Measurements from ENCODE around the gene TUT4. TPM values are rescaled to one million over a fixed set of nuclear protein-coding genes. Genes with fewer than 3 reads are reported as not detected.
"Not testable (repeated sequence)": the region's sequence is repeated elsewhere in the genome, so short reads cannot be mapped to it uniquely, and the experiment has no call there.

TUT4 gene
- total and polyA plus RNA-seq, 2 donors: 27.0 to 145 TPM

GRCh38 chr1:52588535-52588934, 35.6 kb upstream of the TUT4 start:
- WGBS: 58% methylated on average over 1 of the region's 1 CpG
- no peak for DNase-seq (ENCODE audit: extremely low spot score)
- Histone ChIP-seq H3K4me1 (ENCODE audit: insufficient read depth) (no peaks in the 10 kb centered on the region), H3K27ac (ENCODE audit: low read depth) (no peak overlapping the region), H3K4me3 (ENCODE audit: low read depth, low read length) (no peak overlapping the region), H3K36me3 (ENCODE audit: insufficient read depth) (no peaks in the 10 kb centered on the region)

- H3K36me3 ChIP-seq (ENCODE audit: insufficient read depth): no peaks in the 10 kb centered on the region
- no peak overlapping the region for H3K4me3 ChIP-seq (ENCODE audit: low read depth, low read length)
- no peak overlapping the region for H3K27ac ChIP-seq (ENCODE audit: low read depth)
- DNase-seq (ENCODE audit: extremely low spot score): no peak
- H3K4me1 ChIP-seq (ENCODE audit: insufficient read depth): no peaks in the 10 kb centered on the region
Observed at GRCh38 chr1:52588027-52588426, 35.1 kb upstream of the TUT4 start.

DNA sequence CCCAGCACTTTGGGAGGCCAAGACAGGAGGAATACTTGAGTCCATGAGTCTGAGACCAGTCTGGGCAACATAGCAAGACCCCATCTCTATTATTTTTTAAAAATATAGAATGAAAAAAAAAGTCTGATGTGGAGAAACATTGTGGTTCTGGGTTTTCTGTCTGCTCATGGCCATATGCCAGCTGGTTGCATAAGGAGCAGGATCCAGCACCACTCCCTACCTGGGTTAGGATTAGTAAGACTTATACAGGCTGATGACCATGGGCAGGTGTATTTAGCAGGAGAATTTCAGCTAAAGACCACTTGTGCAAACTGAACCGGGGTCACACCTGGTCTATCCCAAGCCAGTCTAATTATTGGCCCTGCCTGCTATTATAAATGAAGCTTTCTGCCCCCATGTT, 32.6 kb upstream of the TUT4 start:
- no peak for DNase-seq (ENCODE audit: extremely low spot score)
- Histone ChIP-seq H3K4me3 (ENCODE audit: low read depth, low read length) (no peak overlapping the region), H3K36me3 (ENCODE audit: insufficient read depth) (no peaks in the 10 kb centered on the region), H3K27ac (ENCODE audit: low read depth) (no peak overlapping the region), H3K4me1 (ENCODE audit: insufficient read depth) (no peaks in the 10 kb centered on the region)
- 87% methylated on average over 1 of the region's 1 CpG for WGBS

DNA sequence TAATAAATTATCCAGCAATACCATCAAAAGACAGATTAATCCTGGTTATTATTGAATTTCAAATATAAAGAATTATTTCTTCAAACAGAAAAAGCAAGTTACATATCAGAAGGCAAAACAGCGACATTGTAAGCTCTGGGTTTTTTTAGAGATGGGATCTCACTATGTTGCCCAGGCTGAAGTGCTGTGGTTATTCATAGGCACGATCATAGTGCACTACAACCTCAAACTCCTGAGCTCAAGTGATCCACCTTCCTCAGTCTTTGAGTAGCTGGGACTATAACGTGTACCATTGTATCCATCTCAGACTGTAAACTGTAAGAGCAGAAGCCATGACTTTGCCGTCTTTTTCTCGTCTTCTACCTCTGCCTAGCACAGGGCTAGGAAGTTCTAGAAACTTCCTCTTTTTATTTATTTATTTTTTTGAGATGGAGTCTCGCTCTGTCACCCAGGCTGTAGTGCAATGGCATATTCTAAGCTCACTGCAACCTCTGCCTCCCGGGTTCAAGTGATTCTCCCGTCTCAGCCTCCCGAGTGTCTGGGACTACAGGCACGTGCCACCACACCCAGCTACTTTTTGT, 29.3 kb upstream of the TUT4 start:
- DNase-seq (ENCODE audit: extremely low spot score): no peak
- H3K36me3 ChIP-seq (ENCODE audit: insufficient read depth): no peaks in the 10 kb centered on the region
- WGBS: 94% methylated on average over 10 of the region's 10 CpGs
- H3K4me1 ChIP-seq (ENCODE audit: insufficient read depth): no peaks in the 10 kb centered on the region
- H3K4me3 ChIP-seq (ENCODE audit: low read depth, low read length): no peak overlapping the region
- H3K27ac ChIP-seq (ENCODE audit: low read depth): no peak overlapping the region

DNA sequence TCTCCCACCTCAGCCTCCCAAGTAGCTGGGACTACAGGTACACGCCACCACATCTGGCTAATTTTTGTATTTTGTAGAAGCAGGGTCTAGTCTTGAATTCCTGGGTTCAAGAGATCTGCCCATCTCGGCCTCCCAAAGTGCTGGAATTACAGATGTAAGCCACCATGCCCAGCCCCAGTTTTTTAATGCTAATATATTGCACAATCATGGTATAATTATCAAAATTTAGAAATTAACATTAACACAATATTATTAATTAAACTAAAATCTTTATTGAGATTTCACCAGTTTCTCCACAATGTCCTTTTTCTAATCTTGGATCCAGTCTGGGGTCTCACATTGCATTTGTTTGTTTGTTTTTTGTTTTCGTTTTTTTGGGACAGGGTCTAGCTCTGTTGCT, 27.4 kb upstream of the TUT4 start:
- DNase-seq (ENCODE audit: extremely low spot score): no peak
- Histone ChIP-seq H3K4me1 (ENCODE audit: insufficient read depth) (no peaks in the 10 kb centered on the region), H3K27ac (ENCODE audit: low read depth) (no peak overlapping the region), H3K36me3 (ENCODE audit: insufficient read depth) (no peaks in the 10 kb centered on the region), H3K4me3 (ENCODE audit: low read depth, low read length) (no peak overlapping the region)
- WGBS: 88% methylated on average over 3 of the region's 3 CpGs

DNA sequence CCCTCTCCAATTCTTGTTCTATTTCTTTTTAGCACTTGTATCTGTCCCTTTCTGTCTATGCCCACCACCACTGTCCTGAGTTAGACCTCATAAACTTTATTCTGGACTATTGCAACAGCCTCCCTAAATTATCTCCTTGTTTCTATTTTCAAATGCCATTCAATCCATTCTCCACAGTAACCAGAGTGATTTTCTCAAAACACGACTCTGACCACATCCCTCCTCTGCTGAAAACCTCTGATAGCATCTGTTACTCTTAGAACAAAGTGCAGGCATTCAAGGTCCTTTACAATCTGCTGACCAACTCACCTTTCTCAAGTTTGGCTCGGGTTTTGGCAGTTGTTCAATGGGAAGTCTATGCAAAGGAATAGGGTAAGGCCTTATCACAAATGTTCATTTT, 26.5 kb upstream of the TUT4 start:
- WGBS: 35% methylated on average over 2 of the region's 2 CpGs

DNA sequence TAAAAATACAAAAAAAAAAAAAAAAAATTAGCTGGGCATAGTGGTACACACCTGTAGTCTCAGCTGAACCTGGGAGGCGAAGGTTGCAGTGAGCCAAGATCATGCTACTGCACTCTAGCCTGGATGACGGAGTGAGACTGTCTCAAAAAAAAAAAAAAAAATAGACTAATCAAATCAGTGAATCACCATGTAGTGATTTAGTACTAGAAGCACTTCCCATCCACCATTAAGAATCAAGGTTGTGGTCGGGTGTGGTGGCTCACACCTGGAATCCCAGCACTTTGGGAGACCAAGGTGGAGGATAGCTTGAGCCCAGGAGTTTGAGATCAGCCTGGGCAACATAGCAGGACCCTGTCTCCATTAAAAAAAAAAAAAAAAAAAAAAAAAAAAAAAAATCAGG, 25.2 kb upstream of the TUT4 start:
- 91% methylated on average over 3 of the region's 3 CpGs for WGBS
- not testable (repeated sequence) for H3K27ac ChIP-seq (ENCODE audit: low read depth); H3K4me1 ChIP-seq (ENCODE audit: insufficient read depth); H3K36me3 ChIP-seq (ENCODE audit: insufficient read depth); H3K4me3 ChIP-seq (ENCODE audit: low read depth, low read length); DNase-seq (ENCODE audit: extremely low spot score)

More for the DNA sequence above, 26.5 kb upstream of the TUT4 start:
- H3K4me3 ChIP-seq (ENCODE audit: low read depth, low read length): no peak overlapping the region
- H3K27ac ChIP-seq (ENCODE audit: low read depth): no peak overlapping the region
- H3K4me1 ChIP-seq (ENCODE audit: insufficient read depth): no peaks in the 10 kb centered on the region
- DNase-seq (ENCODE audit: extremely low spot score): no peak
- H3K36me3 ChIP-seq (ENCODE audit: insufficient read depth): no peaks in the 10 kb centered on the region

DNA sequence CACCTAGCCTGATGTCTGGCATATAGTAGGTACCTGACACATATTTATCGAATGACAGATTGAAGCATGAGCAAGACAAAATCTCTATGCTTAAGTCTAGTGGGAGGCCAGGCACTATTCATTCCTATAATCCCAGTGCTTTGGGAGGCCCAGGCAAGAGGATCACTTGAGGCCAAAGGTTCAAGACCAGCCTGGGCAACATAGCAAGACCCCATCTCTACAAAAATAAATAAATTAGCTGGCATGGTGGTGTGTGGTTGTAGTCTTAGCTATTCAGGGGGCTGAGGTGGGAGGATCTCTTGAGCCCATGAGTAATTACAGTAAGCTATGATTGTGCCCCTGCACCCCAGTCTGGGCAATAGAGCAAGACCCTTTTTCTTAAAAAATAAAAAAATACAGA, 23.2 kb upstream of the TUT4 start:
- no peaks in the 10 kb centered on the region for H3K4me1 ChIP-seq (ENCODE audit: insufficient read depth)
- no peaks in the 10 kb centered on the region for H3K36me3 ChIP-seq (ENCODE audit: insufficient read depth)
- WGBS: 99% methylated on average over 1 of the region's 1 CpG

GRCh38 chr1:52574594-52574993, 21.7 kb upstream of the TUT4 start:
- no peak overlapping the region for H3K27ac ChIP-seq (ENCODE audit: low read depth)
- WGBS: 18% methylated on average over 2 of the region's 2 CpGs
- no peaks in the 10 kb centered on the region for H3K36me3 ChIP-seq (ENCODE audit: insufficient read depth)
- DNase-seq (ENCODE audit: extremely low spot score): no peak
- no peak overlapping the region for H3K4me3 ChIP-seq (ENCODE audit: low read depth, low read length)
- H3K4me1 ChIP-seq (ENCODE audit: insufficient read depth): no peaks in the 10 kb centered on the region

More for the DNA sequence above, 23.2 kb upstream of the TUT4 start:
- no peak overlapping the region for H3K4me3 ChIP-seq (ENCODE audit: low read depth, low read length)
- no peak for DNase-seq (ENCODE audit: extremely low spot score)
- no peak overlapping the region for H3K27ac ChIP-seq (ENCODE audit: low read depth)

GRCh38 chr1:52572387-52572786, 19.5 kb upstream of the TUT4 start:
- WGBS: 95% methylated on average over 4 of the region's 4 CpGs
- no peak overlapping the region for H3K27ac ChIP-seq (ENCODE audit: low read depth)

GRCh38 chr1:52571783-52572182, 18.9 kb upstream of the TUT4 start:
- DNase-seq (ENCODE audit: extremely low spot score): no peak
- no peak overlapping the region for H3K4me3 ChIP-seq (ENCODE audit: low read depth, low read length)
- no peaks in the 10 kb centered on the region for H3K4me1 ChIP-seq (ENCODE audit: insufficient read depth)
- WGBS: 82% methylated on average over 1 of the region's 1 CpG
- no peaks in the 10 kb centered on the region for H3K36me3 ChIP-seq (ENCODE audit: insufficient read depth)
- H3K27ac ChIP-seq (ENCODE audit: low read depth): no peak overlapping the region

More at GRCh38 chr1:52572387-52572786, 19.5 kb upstream of the TUT4 start:
- no peak for DNase-seq (ENCODE audit: extremely low spot score)
- no peak overlapping the region for H3K4me3 ChIP-seq (ENCODE audit: low read depth, low read length)
- H3K4me1 ChIP-seq (ENCODE audit: insufficient read depth): no peaks in the 10 kb centered on the region
- H3K36me3 ChIP-seq (ENCODE audit: insufficient read depth): no peaks in the 10 kb centered on the region

GRCh38 chr1:52569449-52570210, 16.7 kb upstream of the TUT4 start:
- H3K4me3 ChIP-seq (ENCODE audit: low read depth, low read length): no peak overlapping the region
- no peaks in the 10 kb centered on the region for H3K36me3 ChIP-seq (ENCODE audit: insufficient read depth)
- H3K4me1 ChIP-seq (ENCODE audit: insufficient read depth): no peaks in the 10 kb centered on the region
- DNase-seq (ENCODE audit: extremely low spot score): no peak
- H3K27ac ChIP-seq (ENCODE audit: low read depth): no peak overlapping the region
- 44% methylated on average over 7 of the region's 7 CpGs for WGBS

DNA sequence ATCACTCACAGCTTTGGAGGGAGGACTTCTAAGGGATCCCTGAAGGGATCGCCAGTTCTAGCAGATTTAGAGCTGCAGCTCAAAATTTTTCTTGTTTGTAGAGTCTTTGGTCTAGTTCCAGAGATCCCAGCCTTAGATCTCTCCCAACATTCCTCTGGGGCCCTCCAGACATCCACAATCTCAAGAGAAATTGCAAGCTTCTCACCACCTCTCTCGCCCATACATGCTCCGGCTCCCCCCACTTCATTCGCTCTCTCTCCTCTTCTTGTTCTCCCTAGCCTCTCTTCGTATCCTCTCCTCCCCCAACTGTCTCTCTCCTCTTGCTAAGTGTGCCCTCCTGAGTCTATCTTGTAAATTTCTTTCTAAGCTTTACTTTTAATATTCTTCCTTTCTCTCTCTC, 15.1 kb upstream of the TUT4 start:
- WGBS: 25% methylated on average over 5 of the region's 5 CpGs
- Histone ChIP-seq H3K27ac (ENCODE audit: low read depth) (no peak overlapping the region), H3K36me3 (ENCODE audit: insufficient read depth) (no peaks in the 10 kb centered on the region), H3K4me1 (ENCODE audit: insufficient read depth) (no peaks in the 10 kb centered on the region), H3K4me3 (ENCODE audit: low read depth, low read length) (no peak overlapping the region)
- no peak for DNase-seq (ENCODE audit: extremely low spot score)

DNA sequence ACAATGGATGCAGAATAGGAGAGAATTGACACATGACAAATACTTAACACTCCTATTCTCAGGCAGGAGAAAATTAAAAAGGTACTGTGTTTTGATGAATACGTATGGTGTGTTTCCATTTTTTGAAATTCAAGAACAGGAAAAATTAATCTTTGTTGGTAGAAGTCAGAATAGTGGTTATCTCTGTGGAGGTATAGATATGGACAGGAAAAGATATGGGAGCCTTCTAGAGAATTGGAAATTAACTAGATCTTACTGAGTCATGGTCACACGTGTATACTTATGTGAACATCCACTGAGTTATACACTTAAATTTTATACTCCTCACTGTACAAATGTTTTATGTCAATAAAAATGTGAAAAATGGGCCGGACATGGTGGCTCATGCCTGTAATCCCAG, 9.9 kb upstream of the TUT4 start:
- H3K4me1 ChIP-seq (ENCODE audit: insufficient read depth): no peaks in the 10 kb centered on the region
- no peak for DNase-seq (ENCODE audit: extremely low spot score)
- 87% methylated on average over 3 of the region's 3 CpGs for WGBS
- H3K4me3 ChIP-seq (ENCODE audit: low read depth, low read length): no peak overlapping the region
- H3K36me3 ChIP-seq (ENCODE audit: insufficient read depth): no peaks in the 10 kb centered on the region
- H3K27ac ChIP-seq (ENCODE audit: low read depth): no peak overlapping the region
